Measurements from ENCODE around the gene PABPC1L.

The PABPC1L gene

GRCh38 chr20:44896583-44896982, 13.3 kb upstream of the PABPC1L start:
- in situ Hi-C loops (cut with HindIII; ENCODE audit: low pct_ligation_motif_present, low pct_unique_long_range_greater_than_20kb, low sequenced_read_pairs) = no loop called here
- no peak for DNase-seq

GRCh38 chr20:44897133-44897532, 12.7 kb upstream of the PABPC1L start:
- no peak for DNase-seq
- in situ Hi-C loops (cut with HindIII; ENCODE audit: low pct_ligation_motif_present, low pct_unique_long_range_greater_than_20kb, low sequenced_read_pairs) = no loop called here

GRCh38 chr20:44900231-44900854, 9.5 kb upstream of the PABPC1L start:
- no peak for DNase-seq
- in situ Hi-C loops (cut with HindIII; ENCODE audit: low pct_ligation_motif_present, low pct_unique_long_range_greater_than_20kb, low sequenced_read_pairs) = no loop called here

GRCh38 chr20:44901974-44902373, 7.9 kb upstream of the PABPC1L start:
- DNase-seq = no peak
- in situ Hi-C loops (cut with HindIII; ENCODE audit: low pct_ligation_motif_present, low pct_unique_long_range_greater_than_20kb, low sequenced_read_pairs) = no loop called here

- DNase-seq = no peak
- in situ Hi-C loops (cut with HindIII; ENCODE audit: low pct_ligation_motif_present, low pct_unique_long_range_greater_than_20kb, low sequenced_read_pairs) = no loop called here
These were observed 5.5 kb upstream of the PABPC1L start for GRCh38 chr20:44904377-44904776.

- DNase-seq = no peak
- in situ Hi-C loops (cut with HindIII; ENCODE audit: low pct_ligation_motif_present, low pct_unique_long_range_greater_than_20kb, low sequenced_read_pairs) = no loop called here
These were observed 631 bp upstream of the PABPC1L start for GRCh38 chr20:44908987-44909871.

- in situ Hi-C loops (cut with HindIII; ENCODE audit: low pct_ligation_motif_present, low pct_unique_long_range_greater_than_20kb, low sequenced_read_pairs) = no loop called here
- DNase-seq = no peak
These were observed 916 bp downstream of the PABPC1L start for GRCh38 chr20:44910690-44911262.

- in situ Hi-C loops (cut with HindIII; ENCODE audit: low pct_ligation_motif_present, low pct_unique_long_range_greater_than_20kb, low sequenced_read_pairs) = no loop called here
- DNase-seq = peak; percentile 75
These were observed 1.5 kb downstream of the PABPC1L start for GRCh38 chr20:44911264-44911921.

GRCh38 chr20:44912189-44912588, 2.3 kb downstream of the PABPC1L start:
- in situ Hi-C loops (cut with HindIII; ENCODE audit: low pct_ligation_motif_present, low pct_unique_long_range_greater_than_20kb, low sequenced_read_pairs) = no loop called here
- no peak for DNase-seq

GRCh38 chr20:44914924-44915323, 5.1 kb downstream of the PABPC1L start:
- in situ Hi-C loops (cut with HindIII; ENCODE audit: low pct_ligation_motif_present, low pct_unique_long_range_greater_than_20kb, low sequenced_read_pairs) = no loop called here
- DNase-seq = no peak

- in situ Hi-C loops (cut with HindIII; ENCODE audit: low pct_ligation_motif_present, low pct_unique_long_range_greater_than_20kb, low sequenced_read_pairs) = no loop called here
- no peak for DNase-seq
These were observed 6.7 kb downstream of the PABPC1L start for GRCh38 chr20:44916586-44916985.

GRCh38 chr20:44917399-44917798, 7.5 kb downstream of the PABPC1L start:
- DNase-seq = no peak
- in situ Hi-C loops (cut with HindIII; ENCODE audit: low pct_ligation_motif_present, low pct_unique_long_range_greater_than_20kb, low sequenced_read_pairs) = no loop called here

GRCh38 chr20:44918342-44918741, 8.5 kb downstream of the PABPC1L start:
- in situ Hi-C loops (cut with HindIII; ENCODE audit: low pct_ligation_motif_present, low pct_unique_long_range_greater_than_20kb, low sequenced_read_pairs) = no loop called here
- no peak for DNase-seq

- in situ Hi-C loops (cut with HindIII; ENCODE audit: low pct_ligation_motif_present, low pct_unique_long_range_greater_than_20kb, low sequenced_read_pairs) = no loop called here
- no peak for DNase-seq
These were observed 8.9 kb downstream of the PABPC1L start for GRCh38 chr20:44918761-44919160.

GRCh38 chr20:44921447-44921846, 11.6 kb downstream of the PABPC1L start:
- in situ Hi-C loops (cut with HindIII; ENCODE audit: low pct_ligation_motif_present, low pct_unique_long_range_greater_than_20kb, low sequenced_read_pairs) = no loop called here
- DNase-seq = no peak

- no peak for DNase-seq
- in situ Hi-C loops (cut with HindIII; ENCODE audit: low pct_ligation_motif_present, low pct_unique_long_range_greater_than_20kb, low sequenced_read_pairs) = no loop called here
These were observed 14.7 kb downstream of the PABPC1L start for GRCh38 chr20:44924541-44924940.

GRCh38 chr20:44928595-44928994, 18.7 kb downstream of the PABPC1L start:
- in situ Hi-C loops (cut with HindIII; ENCODE audit: low pct_ligation_motif_present, low pct_unique_long_range_greater_than_20kb, low sequenced_read_pairs) = no loop called here
- no peak for DNase-seq

GRCh38 chr20:44930517-44931168, 20.8 kb downstream of the PABPC1L start:
- no peak for DNase-seq

GRCh38 chr20:44931911-44932310, 22.1 kb downstream of the PABPC1L start:
- no peak for DNase-seq
- in situ Hi-C loops (cut with HindIII; ENCODE audit: low pct_ligation_motif_present, low pct_unique_long_range_greater_than_20kb, low sequenced_read_pairs) = no loop called here

More at GRCh38 chr20:44930517-44931168, 20.8 kb downstream of the PABPC1L start:
- in situ Hi-C loops (cut with HindIII; ENCODE audit: low pct_ligation_motif_present, low pct_unique_long_range_greater_than_20kb, low sequenced_read_pairs) = no loop called here

Data from ACHN (cell line).